Osteoblast (primary cell): Measurements from ENCODE around the gene RAI1. TPM values are rescaled to one million over a fixed set of nuclear protein-coding genes. Genes with fewer than 3 reads are reported as not detected.

Source experiments
- DNase-seq: peaks from one replicate; pipeline ENCODE4 v3.0.0; 2011; ENCODE audit warnings: low spot score, mixed read lengths; ENCODE audit not compliant: insufficient read length; ENCODE audit errors: missing footprints
- H2AFZ ChIP-seq: 2 replicates; pipeline ENCODE4 v1.6.0; 2011; ENCODE audit warnings: mild to moderate bottlenecking, low read length
- H3K27ac ChIP-seq: 2 replicates; pipeline ENCODE4 v1.5.1; 2011; ENCODE audit warnings: mild to moderate bottlenecking, low read depth, low read length, moderate library complexity
- H3K27me3 ChIP-seq: 2 replicates; pipeline ENCODE4 v1.6.0; 2012; ENCODE audit warnings: mild to moderate bottlenecking, control low read depth, inconsistent platforms, low read length, moderate library complexity; ENCODE audit not compliant: insufficient read depth
- H3K36me3 ChIP-seq: 2 replicates; pipeline ENCODE4 v1.5.1; 2011; ENCODE audit warnings: mild to moderate bottlenecking, low read length, control low read depth, moderate library complexity; ENCODE audit not compliant: insufficient read depth
- H3K4me1 ChIP-seq: 2 replicates; pipeline ENCODE4 v1.5.1; 2011; ENCODE audit warnings: mild to moderate bottlenecking, low read length, control low read depth, moderate library complexity; ENCODE audit not compliant: insufficient read depth
- H3K4me2 ChIP-seq: 2 replicates; pipeline ENCODE4 v1.6.0; 2011; ENCODE audit warnings: mild to moderate bottlenecking, low read length; ENCODE audit not compliant: insufficient read depth
- H3K4me3 ChIP-seq: fragments of 200-600 bp; sonication (generic); 3 replicates; pipeline ENCODE4 v1.5.1; 2012; ENCODE audit warnings: mild to moderate bottlenecking, low read length, inconsistent platforms; ENCODE audit not compliant: insufficient read depth
- H3K79me2 ChIP-seq: 2 replicates; pipeline ENCODE4 v1.6.0; 2012; ENCODE audit warnings: mild to moderate bottlenecking, low read length, control low read depth, inconsistent platforms; ENCODE audit not compliant: insufficient read depth
- H3K9me3 ChIP-seq: 2 replicates; pipeline ENCODE4 v1.5.1; 2011; ENCODE audit warnings: low read depth, low read length, control low read depth
- H4K20me1 ChIP-seq: 2 replicates; pipeline ENCODE4 v1.6.0; 2012; ENCODE audit warnings: mild to moderate bottlenecking, low read length, control low read depth; ENCODE audit not compliant: insufficient read depth
- CTCF ChIP-seq: IDR thresholded peaks from 2 replicates; pipeline ENCODE4 v1.5.1; 2011; ENCODE audit warnings: mild to moderate bottlenecking, low read depth, low read length, moderate library complexity; ENCODE audit errors: extremely low read depth
- total RNA-seq: library from RNA; depleted of rRNA; stranded (reverse); fragments of >200 nt; gene quantifications from 2 replicates; pipeline ENCODE4 v1.2.3, GENCODE V29; 2012

RAI1 gene
- total RNA-seq, 1 donor, result 15.6 TPM

- H3K36me3 ChIP-seq, result peaks cover 13% of the 10 kb centered on the region
- no peak overlapping the region for H3K4me3 ChIP-seq
- H2AFZ ChIP-seq, result no peak overlapping the region
- H4K20me1 ChIP-seq, result no peaks in the 10 kb centered on the region
- peaks cover 22% of the 10 kb centered on the region for H3K4me1 ChIP-seq
- H3K79me2 ChIP-seq, result no peaks in the 10 kb centered on the region
- H3K27me3 ChIP-seq, result no peaks in the 10 kb centered on the region
- H3K9me3 ChIP-seq, result no peaks in the 10 kb centered on the region
- TF ChIP-seq CTCF, result no peak
- no peak overlapping the region for H3K4me2 ChIP-seq
- DNase-seq, result no peak
- H3K27ac ChIP-seq, result no peak overlapping the region
Observed at GRCh38 chr17:17847118-17847689, 165.9 kb downstream of the RAI1 start.

DNA sequence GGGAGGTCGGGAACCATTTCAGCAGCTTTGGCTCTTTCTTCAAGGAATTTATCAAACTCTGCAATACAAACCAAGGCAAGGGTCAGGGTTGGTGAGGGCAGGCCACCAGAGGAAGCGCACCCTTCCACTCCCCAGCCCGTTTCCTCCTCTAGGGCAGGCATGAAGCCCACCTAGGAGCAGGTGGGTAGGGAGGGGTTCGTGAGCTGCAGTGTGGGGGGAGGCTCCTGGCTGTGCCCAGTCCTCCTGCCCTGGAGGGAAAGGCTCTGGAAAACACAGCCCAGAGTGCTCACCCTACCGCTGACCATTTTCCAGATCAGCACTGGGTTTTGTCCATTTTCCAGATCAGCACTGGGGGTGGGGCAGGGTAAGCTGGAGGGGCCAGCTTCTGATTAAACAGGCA, 166.5 kb downstream of the RAI1 start:
- no peaks in the 10 kb centered on the region for H3K27me3 ChIP-seq
- peak; percentile 32 for DNase-seq
- peaks cover 22% of the 10 kb centered on the region for H3K4me1 ChIP-seq
- no peaks in the 10 kb centered on the region for H3K9me3 ChIP-seq
- H3K27ac ChIP-seq, result no peak overlapping the region
- H4K20me1 ChIP-seq, result no peaks in the 10 kb centered on the region
- peaks cover 14% of the 10 kb centered on the region for H3K36me3 ChIP-seq
- H3K4me2 ChIP-seq, result no peak overlapping the region
- TF ChIP-seq CTCF, result no peak
- H3K4me3 ChIP-seq, result no peak overlapping the region
- no peak overlapping the region for H2AFZ ChIP-seq
- no peaks in the 10 kb centered on the region for H3K79me2 ChIP-seq

- Histone ChIP-seq H3K36me3 (peaks cover 19% of the 10 kb centered on the region), H4K20me1 (no peaks in the 10 kb centered on the region), H3K79me2 (no peaks in the 10 kb centered on the region), H3K9me3 (no peaks in the 10 kb centered on the region), H3K27me3 (no peaks in the 10 kb centered on the region), H3K4me2 (peak overlapping the region; percentile 32), H3K4me3 (no peak overlapping the region), H3K4me1 (peaks cover 22% of the 10 kb centered on the region), H3K27ac (peak overlapping the region; percentile 10), H2AFZ (no peak overlapping the region)
- DNase-seq, result peak; percentile 45
- TF ChIP-seq CTCF, result no peak
Observed at GRCh38 chr17:17848311-17849082, 167.2 kb downstream of the RAI1 start.

GRCh38 chr17:17849147-17849820, 168.0 kb downstream of the RAI1 start:
- Histone ChIP-seq H3K4me2 (peak overlapping the region; percentile 32), H2AFZ (no peak overlapping the region), H3K27ac (peak overlapping the region; percentile 76), H3K36me3 (peaks cover 19% of the 10 kb centered on the region), H3K4me1 (peaks cover 22% of the 10 kb centered on the region), H3K9me3 (no peaks in the 10 kb centered on the region), H3K4me3 (no peak overlapping the region), H4K20me1 (no peaks in the 10 kb centered on the region), H3K27me3 (no peaks in the 10 kb centered on the region), H3K79me2 (no peaks in the 10 kb centered on the region)
- TF ChIP-seq CTCF, result no peak
- peak; percentile 92 for DNase-seq
